K562 (cell line): Measurements from ENCODE around the gene P2RY14. TPM values are rescaled to one million over a fixed set of nuclear protein-coding genes. Genes with fewer than 3 reads are reported as not detected.

Experiments
- ATAC-seq: fragments of 200-7000 bp; cut with Tn5 transposase; 3 replicates; pipeline ENCODE4 v1.9.1; 2020; ENCODE audit warnings: moderate library complexity
- BruUV-seq: library from RNA; stranded (reverse); fragments of 400-500 nt; replicated peaks from 2 replicates; lab custom pipeline; 2021; lab: Mats Ljungman, UMichigan
- CTCF ChIA-PET: fragments of 300-600 bp; formaldehyde crosslinking; extraction: SDS; loops from one replicate; lab custom pipeline; 2021; ENCODE audit warnings: low intra/inter-chr PET ratio; lab: Yijun Ruan, JAX
- POLR2A ChIA-PET: fragments of 300-600, 350-650 bp; sonication (Branson Sonifier 250); formaldehyde crosslinking; extraction: SDS; loops from one replicate; lab custom pipeline; 2021; ENCODE audit warnings: antibody characterized with exemption, inconsistent platforms; lab: Yijun Ruan, JAX
- DNase-seq, 4 experiments: peaks; one replicate each; pipeline versions ENCODE4 v3.0.0 to v3.0.0-alpha.2; 2011 to 2018; ENCODE audit warnings: low spot score in 3 of 4, mixed read lengths in 3 of 4; ENCODE audit errors: extremely low read depth in 1 of 4
- FAIRE-seq: peaks from 2 replicates; lab custom pipeline; 2011; peaks lifted over from hg19 to GRCh38; lab: Jason Lieb, UNC
- H2AFZ ChIP-seq: 2 replicates; pipeline ENCODE4 v1.6.0; 2011; ENCODE audit warnings: low read depth, low read length, control low read depth, inconsistent platforms
- H3K27ac ChIP-seq: fragments of 200-600 bp; 3 replicates; pipeline ENCODE4 v1.8.0; 2011; ENCODE audit warnings: low read depth, mild to moderate bottlenecking, control low read depth, inconsistent platforms, low read length, moderate library complexity, mixed read lengths; ENCODE audit errors: extremely low read depth
- H3K27me3 ChIP-seq, 2 experiments: fragments of 300-600 bp in 1 of 2; 2 replicates in 1 of 2; 3 replicates in 1 of 2; pipeline versions ENCODE4 v1.6.0 to v1.8.0; 2011; ENCODE audit warnings: inconsistent platforms in 2 of 2, low read length in 2 of 2, mild to moderate bottlenecking in 1 of 2, mixed read lengths in 1 of 2, moderate library complexity in 1 of 2; ENCODE audit not compliant: control insufficient read depth in 2 of 2, insufficient read depth in 2 of 2
- H3K36me3 ChIP-seq: fragments of 300-600 bp; 3 replicates; pipeline ENCODE4 v1.8.0; 2011; ENCODE audit warnings: mild to moderate bottlenecking, low read length, inconsistent platforms; ENCODE audit not compliant: control insufficient read depth, insufficient read depth
- H3K4me1 ChIP-seq, 2 experiments: fragments of 200-600 bp in 1 of 2; replicated peaks in 1 of 2; 2 replicates in 1 of 2; 3 replicates in 1 of 2; pipeline versions ENCODE4 v1.5.1 to v1.8.0; 2011; ENCODE audit warnings: inconsistent platforms in 2 of 2, low read length in 2 of 2, mild to moderate bottlenecking in 1 of 2, mixed read lengths in 1 of 2, moderate library complexity in 1 of 2; ENCODE audit not compliant: control insufficient read depth in 2 of 2, insufficient read depth in 2 of 2
- H3K4me2 ChIP-seq: 2 replicates; pipeline ENCODE4 v1.6.1; 2011; ENCODE audit warnings: low read length, control low read depth, inconsistent platforms, mixed read lengths; ENCODE audit not compliant: insufficient read depth
- H3K4me3 ChIP-seq: fragments of 200-600 bp; sonication (generic), shearing (Covaris generic); 2 replicates; pipeline ENCODE4 v1.5.1; 2016; ENCODE audit warnings: control low read depth, inconsistent platforms
- H3K79me2 ChIP-seq: fragments of 200-600 bp; 3 replicates; pipeline ENCODE4 v1.8.0; 2011; ENCODE audit warnings: low read length, inconsistent platforms; ENCODE audit not compliant: control insufficient read depth, insufficient read depth
- H3K9ac ChIP-seq, 2 experiments: 2 replicates each; pipeline versions ENCODE4 v1.6.0 to v1.6.1; 2011; ENCODE audit warnings: low read depth in 2 of 2, low read length in 2 of 2, control low read depth in 1 of 2, inconsistent platforms in 1 of 2, mild to moderate bottlenecking in 1 of 2, mixed read lengths in 1 of 2; ENCODE audit not compliant: insufficient read depth in 1 of 2
- H3K9me1 ChIP-seq: one replicate; pipeline ENCODE4 v1.6.0; 2011; ENCODE audit warnings: inconsistent platforms, mild to moderate bottlenecking, low read length, moderate library complexity; ENCODE audit not compliant: control insufficient read depth, insufficient read depth
- H3K9me3 ChIP-seq: replicated peaks from 2 replicates; pipeline ENCODE4 v1.5.1; 2011; ENCODE audit warnings: low read depth, low read length, inconsistent platforms; ENCODE audit not compliant: control insufficient read depth, insufficient read depth
- H4K20me1 ChIP-seq: replicated peaks from 2 replicates; pipeline ENCODE4 v1.6.1; 2011; ENCODE audit warnings: low read length, inconsistent platforms, mixed read lengths; ENCODE audit not compliant: control insufficient read depth, insufficient read depth
- DNMT1 ChIP-seq: fragments of 450-650 bp; IDR thresholded peaks from 2 replicates; pipeline ENCODE4 v1.6.1; 2016; ENCODE audit warnings: antibody characterized with exemption, mild to moderate bottlenecking
- E2F6 ChIP-seq, 2 experiments: IDR thresholded peaks; 2 replicates each; pipeline ENCODE4 v1.6.1; 2011; ENCODE audit warnings: borderline replicate concordance in 1 of 2, control low read depth in 1 of 2, low read depth in 1 of 2, low read length in 1 of 2, mild to moderate bottlenecking in 1 of 2, mixed read lengths in 1 of 2, moderate library complexity in 1 of 2; ENCODE audit not compliant: insufficient read depth in 1 of 2, insufficient read length in 1 of 2, poor library complexity in 1 of 2, severe bottlenecking in 1 of 2; ENCODE audit errors: extremely low read depth in 1 of 2
- MTA2 ChIP-seq: fragments of 450-650 bp; IDR thresholded peaks from 2 replicates; pipeline ENCODE4 v1.6.1; 2016; ENCODE audit warnings: low read depth
- SAP30 ChIP-seq: fragments of 200-600 bp; sonication (generic); IDR thresholded peaks from 2 replicates; pipeline ENCODE4 v1.6.1; 2012; ENCODE audit warnings: borderline replicate concordance, low read depth, mild to moderate bottlenecking, moderate library complexity, low read length, control low read depth, inconsistent platforms; ENCODE audit not compliant: insufficient read depth, poor library complexity, severe bottlenecking
- TEAD2 ChIP-seq: fragments of 450-650 bp; IDR thresholded peaks from 2 replicates; pipeline ENCODE4 v1.6.1; 2016; ENCODE audit warnings: missing genetic modification characterization, control low read depth, missing compliant biosample characterization
- XRCC4 ChIP-seq: IDR thresholded peaks from one replicate; pipeline ENCODE4 v1.6.1; 2011; ENCODE audit not compliant: insufficient read depth, insufficient read length; ENCODE audit errors: extremely low read depth
- ZNF431 ChIP-seq: sonication (generic); formaldehyde crosslinking; IDR thresholded peaks from 2 replicates; pipeline ENCODE4 v1.8.0; 2022; ENCODE audit warnings: mild to moderate bottlenecking, missing genetic modification reagents
- ZNF518B ChIP-seq: fragments of 250-450 bp; sonication (Bioruptor Pico); IDR thresholded peaks from 2 replicates; pipeline ENCODE4 v1.5.0; 2021; ENCODE audit warnings: mild to moderate bottlenecking, moderate library complexity
- WGBS: fragments of 100-300 bp; shearing (Covaris generic); methylation state at CpG from one replicate; pipeline ENCODE4 v1.1.6; 2016; ENCODE audit warnings: low coverage, mixed read lengths; ENCODE audit not compliant: insufficient coverage; ENCODE audit errors: missing lambda C conversion rate; 5-methylcytosine and 5-hydroxymethylcytosine counted together
- in situ Hi-C: fragments of 300-500 bp; cut with MboI; formaldehyde crosslinking; loops from 4 replicates; pipeline ENCODE4 v1.15.0; 2018; ENCODE audit warnings: inconsistent platforms, mixed read lengths
- intact Hi-C: fragments of 100-400 bp; cut with micrococcal nuclease; formaldehyde crosslinking; loops from 2 replicates; pipeline ENCODE4 v1.14.2; 2022
- polyA plus RNA-seq, 8 experiments: library from polyadenylated mRNA; depleted of rRNA in 4 of 8; stranded (reverse) in 5 of 8; unstranded in 3 of 8; fragments of >200 nt; fragmentation: Nextera tagmentation in 2 of 8; fragmentation: Illumina TruSeq in 1 of 8; extraction: Ambion mirVana in 2 of 8; extraction: Trizol in 1 of 8; gene quantifications; 2 replicates each; pipeline versions ENCODE4 v1.2.1 to v1.2.3, GENCODE V29; 2011 to 2014; ENCODE audit warnings: inconsistent platforms in 1 of 8, missing spikeins in 1 of 8
- total RNA-seq, 7 experiments: library from RNA; depleted of rRNA in 6 of 7; stranded (reverse); fragments of >200 nt in 6 of 7; fragmentation: Illumina TruSeq in 2 of 7; extraction: Trizol in 2 of 7; gene quantifications; 2 replicates each; pipeline versions ENCODE4 v1.2.1 to v1.2.3, GENCODE V29; 2011 to 2021; ENCODE audit warnings: low replicate concordance in 1 of 7

P2RY14 gene
- total and polyA plus RNA-seq, 9 of the 15 experiments (the other 6 are each of a cell fraction or from before 2014, with no cell fraction given): not detected

GRCh38 chr3:151276038-151276686 lies 2.2 kb downstream of the P2RY14 start:
- Histone ChIP-seq H2AFZ (no peak overlapping the region), H4K20me1 (no peaks in the 10 kb centered on the region), H3K27ac (no peak overlapping the region), H3K4me1 (no peaks in the 10 kb centered on the region), H3K9ac (no peak overlapping the region), H3K4me3 (no peak overlapping the region), H3K4me2 (no peak overlapping the region), H3K9me1 (no peaks in the 10 kb centered on the region), H3K27me3 (0 out of 5 replicates have a peak, but pooled peaks cover 0 to 5% of the 10 kb centered on the region in 2 experiments), H3K79me2 (no peaks in the 10 kb centered on the region), H3K9me3 (no peaks in the 10 kb centered on the region), H3K36me3 (no peaks in the 10 kb centered on the region)
- no peak for DNase-seq
- no peak for FAIRE-seq
- ChIA-PET POLR2A (no interaction called here), CTCF (no interaction called here)
- TF ChIP-seq ZNF431 (CRISPR knock-in tag) (no peak), TEAD2 (tag) (no peak), ZNF518B (CRISPR knock-in tag) (no peak), DNMT1 (no peak), XRCC4 (no peak), E2F6 (IDR thresholded peaks at IDR 0.05; ENCODE audit: borderline replicate concordance in 1 of 2, extremely low read depth in 1 of 2, insufficient read depth in 1 of 2, insufficient read length in 1 of 2, low read depth in 1 of 2, low read length in 1 of 2, poor library complexity in 1 of 2, severe bottlenecking in 1 of 2) (no peak), SAP30 (no peak), MTA2 (no peak)
- intact Hi-C loops (no loop called here), in situ Hi-C loops (no loop called here)
- 0% methylated on average over 2 of the region's 2 CpGs for WGBS
- no peak for ATAC-seq
- BruUV-seq: no TSS peak
